IPS-18a (cell line): Measurements from ENCODE around the gene TJP1.

Source experiments
- H3K27ac ChIP-seq: one replicate; pipeline ENCODE4 v1.5.1; 2013; ENCODE audit warnings: low read length
- H3K27me3 ChIP-seq: one replicate; pipeline ENCODE4 v1.6.1; 2013; ENCODE audit warnings: mild to moderate bottlenecking, low read length; ENCODE audit not compliant: control insufficient read depth, insufficient read depth
- H3K36me3 ChIP-seq: one replicate; pipeline ENCODE4 v1.6.1; 2013; ENCODE audit warnings: low read depth, low read length; ENCODE audit not compliant: control insufficient read depth
- H3K4me1 ChIP-seq: one replicate; pipeline ENCODE4 v1.6.1; 2013; ENCODE audit warnings: low read depth, low read length; ENCODE audit not compliant: control insufficient read depth
- H3K4me3 ChIP-seq: one replicate; pipeline ENCODE4 v1.5.1; 2013; ENCODE audit warnings: low read length
- H3K9ac ChIP-seq: one replicate; pipeline ENCODE4 v1.6.1; 2013; ENCODE audit warnings: mild to moderate bottlenecking, low read length, moderate library complexity
- H3K9me3 ChIP-seq: one replicate; pipeline ENCODE4 v1.6.1; 2013; ENCODE audit warnings: low read depth, low read length; ENCODE audit not compliant: control insufficient read depth

The TJP1 gene

DNA sequence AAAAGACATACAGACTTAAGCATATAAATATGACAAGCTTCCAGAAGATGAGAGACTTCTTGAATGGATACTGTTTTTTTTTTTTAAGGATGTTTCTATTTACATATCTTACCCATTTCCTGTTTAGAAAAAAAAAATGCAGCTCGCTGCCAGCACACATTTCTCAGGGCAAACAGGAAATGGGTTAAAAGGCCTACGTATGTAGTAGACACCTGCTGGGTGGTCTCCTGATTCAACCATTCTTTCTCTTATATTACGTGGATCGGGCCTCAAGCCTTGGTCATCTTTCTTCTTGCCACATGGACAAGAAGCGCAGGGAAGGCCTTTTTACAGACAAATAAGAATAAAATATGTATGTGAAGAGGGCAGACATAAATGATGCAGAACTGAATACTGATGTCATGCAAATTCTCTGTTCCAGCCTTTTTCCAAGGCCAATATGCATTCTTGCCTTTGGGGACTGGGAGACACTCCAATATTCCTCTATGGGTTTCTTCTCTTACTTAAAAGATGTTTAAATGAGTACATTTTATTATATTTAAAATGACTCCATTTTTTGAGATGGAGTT is 35.0 kb upstream of the TJP1 start:
- no peaks in the 10 kb centered on the region for H3K9me3 ChIP-seq
- no peaks in the 10 kb centered on the region for H3K27me3 ChIP-seq
- no peak overlapping the region for H3K9ac ChIP-seq
- H3K27ac ChIP-seq, result no peak overlapping the region
- H3K4me3 ChIP-seq, result no peak overlapping the region
- no peaks in the 10 kb centered on the region for H3K36me3 ChIP-seq
- no peaks in the 10 kb centered on the region for H3K4me1 ChIP-seq

DNA sequence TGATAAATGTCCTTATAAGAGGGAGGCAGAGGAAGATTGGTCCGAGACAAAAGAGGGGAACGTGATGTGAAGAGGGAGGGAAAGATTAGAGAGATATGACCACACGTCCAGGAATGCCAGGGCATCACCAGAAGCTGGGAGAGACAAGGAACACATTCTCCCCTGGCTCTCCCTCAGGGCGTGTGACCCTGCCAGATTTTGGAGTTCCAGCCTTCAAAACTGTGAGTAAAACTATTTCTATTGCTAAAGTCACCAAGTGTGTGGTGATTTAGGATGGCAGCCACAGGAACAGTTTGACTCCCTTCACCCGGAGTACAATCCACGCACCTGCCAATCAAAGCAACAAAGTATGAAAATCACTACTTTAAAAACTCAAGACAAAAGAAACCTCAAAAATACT is 32.1 kb upstream of the TJP1 start:
- no peak overlapping the region for H3K9ac ChIP-seq
- no peak overlapping the region for H3K27ac ChIP-seq
- no peaks in the 10 kb centered on the region for H3K9me3 ChIP-seq
- H3K4me1 ChIP-seq, result no peaks in the 10 kb centered on the region
- H3K36me3 ChIP-seq, result no peaks in the 10 kb centered on the region
- H3K27me3 ChIP-seq, result no peaks in the 10 kb centered on the region
- no peak overlapping the region for H3K4me3 ChIP-seq

DNA sequence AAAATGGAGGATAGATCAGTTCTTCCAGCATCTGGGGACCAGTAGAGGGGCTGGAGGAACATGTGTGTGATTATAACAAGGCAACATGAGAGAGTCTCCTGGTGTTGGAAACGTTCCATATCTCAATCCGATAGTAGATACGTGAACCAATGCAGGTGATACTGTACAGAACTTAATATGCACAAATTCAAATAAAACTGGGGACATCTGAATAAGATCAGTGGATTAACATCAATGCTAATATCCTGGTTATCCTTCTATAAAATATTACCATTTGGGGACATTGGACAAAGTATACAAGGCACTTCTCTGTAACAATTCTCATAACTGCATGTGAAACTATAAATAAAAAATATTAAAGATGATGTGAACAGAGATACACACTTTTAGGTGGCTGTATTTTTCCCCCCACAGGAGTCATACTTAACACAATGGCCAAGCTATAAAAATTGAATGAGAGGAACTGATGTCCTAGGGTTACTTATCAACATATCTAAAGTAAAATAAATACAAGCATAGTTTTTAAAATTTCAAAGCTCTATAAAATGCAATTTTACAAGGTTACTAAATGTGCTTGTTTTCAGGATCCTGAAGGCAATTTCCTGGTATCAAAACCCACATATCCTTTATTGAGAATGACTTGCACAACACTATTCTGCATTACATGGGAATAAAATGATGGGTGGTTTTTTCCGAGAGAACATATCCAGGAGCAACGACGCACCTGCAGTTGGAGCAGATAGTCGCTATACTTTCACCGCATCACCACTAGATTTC is 31.1 kb upstream of the TJP1 start:
- H3K27ac ChIP-seq, result no peak overlapping the region

DNA sequence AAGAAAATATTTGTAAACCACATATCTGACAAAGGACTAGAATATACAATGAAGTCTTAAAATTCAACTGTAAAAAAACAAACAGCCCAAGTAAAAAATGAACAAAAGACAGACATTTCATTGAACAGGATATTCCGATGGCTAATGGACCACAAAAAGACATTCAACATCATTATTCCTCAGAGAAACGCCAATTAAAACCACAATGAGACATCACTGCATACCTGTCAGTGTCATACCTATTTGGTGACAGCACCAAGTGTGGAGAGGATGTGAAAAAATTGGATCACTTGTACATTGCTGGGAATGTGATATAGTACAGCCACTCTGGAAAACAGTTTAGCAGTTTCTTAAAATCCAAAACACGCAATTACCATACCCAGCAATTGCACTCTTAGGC is 29.9 kb upstream of the TJP1 start:
- Histone ChIP-seq H3K4me3 (no peak overlapping the region), H3K4me1 (no peaks in the 10 kb centered on the region), H3K27ac (no peak overlapping the region), H3K9ac (no peak overlapping the region), H3K27me3 (no peaks in the 10 kb centered on the region), H3K9me3 (no peaks in the 10 kb centered on the region), H3K36me3 (no peaks in the 10 kb centered on the region)

More for the DNA sequence above, 31.1 kb upstream of the TJP1 start:
- no peaks in the 10 kb centered on the region for H3K27me3 ChIP-seq
- no peak overlapping the region for H3K9ac ChIP-seq
- H3K4me1 ChIP-seq, result no peaks in the 10 kb centered on the region
- H3K9me3 ChIP-seq, result no peaks in the 10 kb centered on the region
- H3K36me3 ChIP-seq, result no peaks in the 10 kb centered on the region
- H3K4me3 ChIP-seq, result no peak overlapping the region

DNA sequence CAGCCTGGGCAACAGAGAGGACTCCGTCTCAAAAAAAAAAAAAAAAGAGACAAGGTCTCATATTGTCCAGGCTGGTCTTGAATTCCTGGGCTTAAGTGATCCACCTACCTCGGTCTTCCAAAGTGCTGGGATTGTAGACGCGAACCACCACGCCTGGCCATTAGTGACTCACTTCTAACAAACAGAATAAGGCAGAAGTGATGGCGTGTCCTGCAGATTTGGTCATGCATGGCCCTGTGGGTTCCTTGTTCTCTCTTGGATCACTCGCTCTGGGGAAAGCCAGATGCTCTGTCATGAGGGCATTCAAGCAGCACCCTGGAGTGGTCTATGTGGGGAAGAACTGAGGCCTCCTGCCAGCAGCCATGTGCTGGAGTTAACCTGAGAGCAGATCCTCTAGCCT is 27.4 kb upstream of the TJP1 start:
- no peak overlapping the region for H3K4me3 ChIP-seq
- H3K36me3 ChIP-seq, result no peaks in the 10 kb centered on the region
- H3K9ac ChIP-seq, result no peak overlapping the region
- H3K27me3 ChIP-seq, result no peaks in the 10 kb centered on the region
- H3K4me1 ChIP-seq, result peaks cover 5% of the 10 kb centered on the region
- no peaks in the 10 kb centered on the region for H3K9me3 ChIP-seq
- no peak overlapping the region for H3K27ac ChIP-seq

DNA sequence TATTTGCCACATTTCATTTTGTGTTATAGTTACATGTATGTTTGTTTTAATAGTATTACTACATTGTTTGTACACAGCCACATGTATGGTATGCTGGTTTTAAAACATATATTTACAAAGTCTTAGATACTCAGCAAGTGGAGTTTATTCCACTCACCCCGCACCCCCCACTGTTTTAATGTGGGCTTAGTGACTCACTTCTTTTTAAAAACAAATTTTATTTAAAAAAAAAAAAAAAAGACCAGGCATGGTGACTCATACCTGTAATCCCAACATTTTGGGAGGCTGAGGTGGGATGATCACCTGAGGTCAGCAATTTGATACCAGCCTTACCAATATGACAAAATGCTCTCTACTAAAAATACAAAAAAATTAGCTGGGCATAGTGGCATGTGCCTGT is 26.9 kb upstream of the TJP1 start:
- Histone ChIP-seq H3K4me1 (peaks cover 5% of the 10 kb centered on the region), H3K4me3 (no peak overlapping the region), H3K27ac (no peak overlapping the region), H3K9me3 (no peaks in the 10 kb centered on the region), H3K36me3 (no peaks in the 10 kb centered on the region), H3K27me3 (no peaks in the 10 kb centered on the region), H3K9ac (no peak overlapping the region)

DNA sequence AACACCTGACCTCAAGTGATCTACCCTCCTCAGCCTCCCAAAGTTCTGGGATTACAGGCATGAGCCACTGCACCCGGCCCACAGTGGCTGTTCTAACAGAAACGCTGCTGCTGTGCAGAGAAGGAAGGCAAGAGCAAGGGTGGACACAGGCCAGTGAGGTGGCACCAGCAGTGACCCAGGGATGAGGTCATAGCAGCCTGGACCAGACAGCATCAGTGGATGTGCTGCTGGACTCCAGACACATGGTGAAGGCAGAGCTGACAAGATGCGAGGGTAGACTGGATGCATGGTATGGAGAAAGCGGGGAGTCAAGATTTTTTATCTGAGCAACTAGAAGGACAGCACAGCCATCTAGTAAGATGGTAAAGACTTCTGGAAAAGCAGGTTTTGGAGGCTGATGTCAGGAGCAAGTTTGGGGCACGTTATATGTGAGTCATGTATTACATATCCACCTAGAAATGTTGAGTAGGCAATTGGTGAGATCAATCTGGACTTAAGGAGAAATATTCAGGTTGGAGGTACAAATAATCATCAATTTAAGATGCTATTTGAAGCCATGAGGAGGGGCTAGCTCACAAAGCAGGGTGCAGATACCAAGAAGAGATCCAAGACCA is 22.1 kb upstream of the TJP1 start:
- H3K4me3 ChIP-seq, result no peak overlapping the region
- H3K27ac ChIP-seq, result no peak overlapping the region
- H3K9ac ChIP-seq, result no peak overlapping the region
- peaks cover 5% of the 10 kb centered on the region for H3K4me1 ChIP-seq
- no peaks in the 10 kb centered on the region for H3K27me3 ChIP-seq
- H3K36me3 ChIP-seq, result no peaks in the 10 kb centered on the region
- no peaks in the 10 kb centered on the region for H3K9me3 ChIP-seq

DNA sequence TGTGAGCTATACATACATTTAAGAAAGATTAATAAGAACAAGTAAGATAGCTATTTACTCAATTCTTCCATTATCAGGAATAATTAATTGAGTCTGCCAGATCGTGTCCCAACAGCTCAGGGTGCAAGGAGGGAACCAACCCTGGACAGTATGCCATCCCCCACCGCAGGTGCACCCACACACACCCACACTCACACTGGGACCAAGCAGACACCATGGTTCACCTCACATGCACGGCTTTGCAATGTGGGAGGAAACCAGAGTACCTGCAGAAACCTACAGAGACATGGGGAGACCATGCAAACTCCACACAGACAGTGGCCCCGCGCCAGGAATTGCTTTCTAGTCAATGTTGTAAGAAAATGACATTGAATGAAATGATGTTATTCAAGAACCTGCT is 20.0 kb upstream of the TJP1 start:
- Histone ChIP-seq H3K27me3 (no peaks in the 10 kb centered on the region), H3K4me3 (no peak overlapping the region), H3K9me3 (no peaks in the 10 kb centered on the region), H3K9ac (no peak overlapping the region), H3K27ac (no peak overlapping the region), H3K4me1 (peaks cover 5% of the 10 kb centered on the region), H3K36me3 (no peaks in the 10 kb centered on the region)

DNA sequence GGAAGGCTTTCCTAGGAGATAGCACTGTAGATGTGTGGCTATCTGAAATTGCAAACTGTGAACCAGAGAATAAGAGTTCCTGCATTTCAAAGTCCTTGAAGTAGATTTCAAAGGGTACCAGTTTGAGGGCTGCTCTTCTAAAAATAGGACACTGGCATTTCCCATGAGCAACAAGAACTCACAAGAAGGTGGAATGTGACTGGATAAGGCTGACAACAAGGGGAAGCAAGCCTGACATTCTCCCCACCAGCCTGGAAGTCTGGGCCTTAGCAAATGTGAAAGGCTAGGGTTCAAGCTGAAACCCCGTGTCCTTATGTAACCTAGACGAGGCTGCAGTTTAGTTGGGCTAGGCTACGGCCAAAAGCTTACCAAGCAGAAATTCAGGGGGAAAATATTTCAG is 18.7 kb upstream of the TJP1 start:
- H3K9ac ChIP-seq, result no peak overlapping the region
- no peaks in the 10 kb centered on the region for H3K27me3 ChIP-seq
- peaks cover 5% of the 10 kb centered on the region for H3K4me1 ChIP-seq
- H3K27ac ChIP-seq, result no peak overlapping the region
- H3K9me3 ChIP-seq, result no peaks in the 10 kb centered on the region
- H3K4me3 ChIP-seq, result no peak overlapping the region
- no peaks in the 10 kb centered on the region for H3K36me3 ChIP-seq

DNA sequence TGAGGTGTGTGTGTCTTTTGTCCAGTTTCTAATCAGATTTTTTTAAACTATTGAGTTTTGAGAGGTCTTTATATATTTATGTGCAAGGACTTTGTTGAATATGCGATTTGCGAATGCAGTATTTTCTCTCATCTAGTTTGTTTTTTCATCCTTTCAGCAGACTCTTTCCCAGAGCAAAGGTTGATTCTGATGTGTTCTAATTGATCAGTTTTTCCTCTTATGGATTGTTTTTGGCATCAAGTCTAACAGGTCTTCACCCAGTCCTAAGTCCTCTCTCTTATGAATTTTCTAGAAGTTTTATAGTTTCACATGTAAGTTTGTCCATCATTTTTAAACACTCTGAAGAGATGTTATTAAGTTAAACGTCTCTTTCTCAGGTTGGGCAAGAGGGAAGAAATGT is 17.8 kb upstream of the TJP1 start:
- Histone ChIP-seq H3K36me3 (no peaks in the 10 kb centered on the region), H3K27me3 (no peaks in the 10 kb centered on the region), H3K4me3 (no peak overlapping the region), H3K4me1 (peaks cover 1% of the 10 kb centered on the region), H3K9ac (no peak overlapping the region), H3K9me3 (no peaks in the 10 kb centered on the region), H3K27ac (no peak overlapping the region)

DNA sequence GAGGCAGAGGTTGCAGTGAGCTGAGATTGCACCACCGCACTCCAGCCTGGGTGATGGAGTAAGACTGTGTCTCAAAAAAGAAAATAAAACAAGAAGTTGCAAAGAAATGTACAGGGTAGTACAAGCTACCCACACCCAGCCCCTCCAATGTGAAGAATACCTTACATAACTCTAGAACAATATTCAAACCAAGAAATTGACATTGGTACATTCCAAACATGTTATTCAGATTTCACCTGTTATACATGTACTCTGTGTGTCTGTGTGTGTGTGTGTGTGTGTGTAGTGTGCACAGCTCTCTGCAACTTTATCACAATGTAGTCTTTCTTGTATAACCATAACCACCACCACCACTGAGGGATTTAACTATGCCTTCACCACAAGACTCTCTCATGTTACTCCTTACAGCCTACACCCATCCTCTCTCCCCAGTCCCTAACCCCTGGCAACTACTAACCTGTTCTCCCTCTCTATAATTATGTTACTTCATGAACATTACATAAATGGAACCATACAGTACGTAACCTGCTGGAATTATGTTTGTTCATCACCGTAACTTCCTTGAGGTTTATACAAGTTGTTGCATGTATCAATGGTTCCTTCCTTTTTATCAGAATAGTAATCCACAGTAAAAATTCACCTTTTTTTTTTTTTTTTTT is 16.2 kb upstream of the TJP1 start:
- Histone ChIP-seq H3K9me3 (no peaks in the 10 kb centered on the region), H3K9ac (no peak overlapping the region), H3K36me3 (no peaks in the 10 kb centered on the region), H3K4me1 (no peaks in the 10 kb centered on the region), H3K4me3 (no peak overlapping the region), H3K27me3 (no peaks in the 10 kb centered on the region), H3K27ac (no peak overlapping the region)
